ENCODE measurements around the gene EXOC4. TPM values are rescaled to one million over a fixed set of nuclear protein-coding genes. Genes with fewer than 3 reads are reported as not detected.

EXOC4 gene
- total and polyA plus RNA-seq, 2 of the 13 experiments (the other 11 are each of a cell fraction or from before 2014, with no cell fraction given): 22.5 to 39.0 TPM

GRCh38 chr7:133513608-133514007 is 260.7 kb downstream of the EXOC4 start:
- WGBS (ENCODE audit: low lambda C conversion rate): 97% methylated on average over 2 of the region's 2 CpGs

More at GRCh38 chr7:133513608-133514007, 260.7 kb downstream of the EXOC4 start:
- in situ Hi-C loops (cut with HindIII; ENCODE audit: extremely low pct_ligation_motif_present, low pct_unique_long_range_greater_than_20kb) (no loop called here), intact Hi-C loops (cut with micrococcal nuclease; ENCODE audit: unreplicated experiment) (no loop called here)
- Histone ChIP-seq H3K27ac (ENCODE audit: extremely low read length, insufficient read depth, low read length) (no peak overlapping the region), H3K4me3 (replicated peaks in 1 of 3; ENCODE audit: insufficient read depth in 1 of 3, low read depth in 2 of 3, low read length in 3 of 3) (no peak overlapping the region), H3K9ac (ENCODE audit: insufficient read depth, low read depth, low read length) (no peak overlapping the region), H3K4me2 (ENCODE audit: low read depth, low read length) (no peak overlapping the region), H3K36me3 (replicated peaks in 1 of 2; ENCODE audit: control insufficient read depth in 1 of 2, insufficient read depth in 2 of 2, low read length in 2 of 2) (no peaks in the 10 kb centered on the region), H2AFZ (ENCODE audit: low read length) (no peak overlapping the region), H3K79me2 (ENCODE audit: insufficient read depth, low read length) (no peaks in the 10 kb centered on the region), H3K27me3 (ENCODE audit: control insufficient read depth in 1 of 2, insufficient read depth in 2 of 2, low read length in 2 of 2) (no peaks in the 10 kb centered on the region), H3K9me3 (ENCODE audit: low read length) (no peaks in the 10 kb centered on the region), H3K4me1 (ENCODE audit: insufficient read depth, low read length) (no peaks in the 10 kb centered on the region), H4K20me1 (ENCODE audit: insufficient read depth, low read length) (no peaks in the 10 kb centered on the region)
- FAIRE-seq (no peak), ATAC-seq (no peak), DNase-seq (ENCODE audit: low spot score) (no peak)
- ChIA-PET CTCF (ENCODE audit: low intra/inter-chr PET ratio, low total read pairs) (no interaction called here), POLR2A (no interaction called here)
- BruUV-seq (replicated peaks): no TSS peak
- TF ChIP-seq TOPORS (CRISPR knock-in tag; IDR thresholded peaks at IDR 0.05): no peak
- TF ChIP-seq HMGXB3 (CRISPR knock-in tag; IDR thresholded peaks at IDR 0.05; ENCODE audit: borderline replicate concordance): no peak
- no peak for TF ChIP-seq MEIS1 (CRISPR knock-in tag; IDR thresholded peaks at IDR 0.05; ENCODE audit: borderline replicate concordance)
- TF ChIP-seq ISX (CRISPR knock-in tag; conservative IDR thresholded peaks at IDR 0.05): no peak

Measured in HepG2 (cell line).